Measurements from ENCODE around the gene TMSB10. TPM values are rescaled to one million over a fixed set of nuclear protein-coding genes. Genes with fewer than 3 reads are reported as not detected.

TMSB10 gene
- total and polyA plus RNA-seq, 2 of the 13 experiments (the other 11 are each of a cell fraction or from before 2014, with no cell fraction given): 665 to 708 TPM

GRCh38 chr2:84858123-84858522, 47.3 kb upstream of the TMSB10 start:
- intact Hi-C loops (cut with micrococcal nuclease; ENCODE audit: unreplicated experiment): no loop called here
- no peak for ATAC-seq
- Histone ChIP-seq H4K20me1 (ENCODE audit: insufficient read depth, low read length) (no peaks in the 10 kb centered on the region), H3K4me3 (replicated peaks in 1 of 3; ENCODE audit: insufficient read depth in 1 of 3, low read depth in 2 of 3, low read length in 3 of 3) (no peak overlapping the region), H3K4me1 (ENCODE audit: insufficient read depth, low read length) (no peaks in the 10 kb centered on the region), H3K27me3 (ENCODE audit: control insufficient read depth in 1 of 2, insufficient read depth in 2 of 2, low read length in 2 of 2) (peaks cover 0 to 26% of the 10 kb centered on the region in 2 experiments; a peak in 3 of 5 replicates), H3K9me3 (ENCODE audit: low read length) (no peaks in the 10 kb centered on the region; the same call in 1 of the 2 replicates), H3K79me2 (ENCODE audit: insufficient read depth, low read length) (no peaks in the 10 kb centered on the region), H3K9ac (ENCODE audit: insufficient read depth, low read depth, low read length) (no peak overlapping the region), H3K36me3 (replicated peaks in 1 of 2; ENCODE audit: control insufficient read depth in 1 of 2, insufficient read depth in 2 of 2, low read length in 2 of 2) (no peaks in the 10 kb centered on the region), H2AFZ (ENCODE audit: low read length) (no peak overlapping the region), H3K4me2 (ENCODE audit: low read depth, low read length) (no peak overlapping the region), H3K27ac (ENCODE audit: extremely low read length, insufficient read depth, low read length) (no peak overlapping the region)
- in situ Hi-C loops (cut with HindIII; ENCODE audit: extremely low pct_ligation_motif_present, low pct_unique_long_range_greater_than_20kb): no loop called here
- TF ChIP-seq ZNF3 (CRISPR knock-in tag; IDR thresholded peaks at IDR 0.05) (no peak), ZBTB1 (CRISPR knock-in tag; IDR thresholded peaks at IDR 0.05; ENCODE audit: borderline replicate concordance) (no peak), ZNF264 (CRISPR knock-in tag; IDR thresholded peaks at IDR 0.05) (no peak), ZNF572 (CRISPR knock-in tag; IDR thresholded peaks at IDR 0.05) (no peak), SRF (IDR thresholded peaks at IDR 0.05; ENCODE audit: low read depth, low read length) (no peak)
- ChIA-PET CTCF (ENCODE audit: low intra/inter-chr PET ratio, low total read pairs) (no interaction called here), POLR2A (no interaction called here)
- WGBS (ENCODE audit: low lambda C conversion rate): 7% methylated on average over 3 of the region's 3 CpGs
- no peak for DNase-seq (ENCODE audit: low spot score)
- no TSS peak for BruUV-seq (replicated peaks)
- no peak for FAIRE-seq

- no peak overlapping the region for H3K27ac ChIP-seq (ENCODE audit: extremely low read length, insufficient read depth, low read length)
- DNase-seq (ENCODE audit: low spot score): no peak
- no peaks in the 10 kb centered on the region for H3K36me3 ChIP-seq (replicated peaks in 1 of 2; ENCODE audit: control insufficient read depth in 1 of 2, insufficient read depth in 2 of 2, low read length in 2 of 2)
- FAIRE-seq: no peak
- no TSS peak for BruUV-seq (replicated peaks)
- H3K79me2 ChIP-seq (ENCODE audit: insufficient read depth, low read length): no peaks in the 10 kb centered on the region
- 7% methylated on average over 3 of the region's 3 CpGs for WGBS (ENCODE audit: low lambda C conversion rate)
- no peak overlapping the region for H3K9ac ChIP-seq (ENCODE audit: insufficient read depth, low read depth, low read length)
- in situ Hi-C loops (cut with HindIII; ENCODE audit: extremely low pct_ligation_motif_present, low pct_unique_long_range_greater_than_20kb) (no loop called here), intact Hi-C loops (cut with micrococcal nuclease; ENCODE audit: unreplicated experiment) (no loop called here)
- H3K9me3 ChIP-seq (ENCODE audit: low read length): no peaks in the 10 kb centered on the region
- no peak overlapping the region for H2AFZ ChIP-seq (ENCODE audit: low read length)
- no peaks in the 10 kb centered on the region for H4K20me1 ChIP-seq (ENCODE audit: insufficient read depth, low read length)
- H3K4me3 ChIP-seq (replicated peaks in 1 of 3; ENCODE audit: insufficient read depth in 1 of 3, low read depth in 2 of 3, low read length in 3 of 3): no peak overlapping the region
- TF ChIP-seq POLR2AphosphoS5 (IDR thresholded peaks at IDR 0.05; ENCODE audit: low read depth, low read length): no peak
- TF ChIP-seq MATR3 (CRISPR knock-in tag; IDR thresholded peaks at IDR 0.05): no peak
- no peak for TF ChIP-seq PHF8 (CRISPR knock-in tag; IDR thresholded peaks at IDR 0.05)
- no peak for TF ChIP-seq ZNF841 (CRISPR knock-in tag; IDR thresholded peaks at IDR 0.05; ENCODE audit: borderline replicate concordance)
- no peak for ATAC-seq
- POLR2A ChIA-PET: no interaction called here
- CTCF ChIA-PET (ENCODE audit: low intra/inter-chr PET ratio, low total read pairs): no interaction called here
- peaks cover 0 to 26% of the 10 kb centered on the region in 2 experiments; a peak in 3 of 5 replicates for H3K27me3 ChIP-seq (ENCODE audit: control insufficient read depth in 1 of 2, insufficient read depth in 2 of 2, low read length in 2 of 2)
- no peaks in the 10 kb centered on the region for H3K4me1 ChIP-seq (ENCODE audit: insufficient read depth, low read length)
- no peak overlapping the region for H3K4me2 ChIP-seq (ENCODE audit: low read depth, low read length)
Measured at GRCh38 chr2:84858937-84859336, 46.5 kb upstream of the TMSB10 start.

Data from HepG2 (cell line).